ENCODE results near the gene TFAP2A. TPM values are rescaled to one million over a fixed set of nuclear protein-coding genes. Genes with fewer than 3 reads are reported as not detected.

Gene TFAP2A
- total RNA-seq, 1 experiment from 2014 or later, result 5.2 TPM

DNA sequence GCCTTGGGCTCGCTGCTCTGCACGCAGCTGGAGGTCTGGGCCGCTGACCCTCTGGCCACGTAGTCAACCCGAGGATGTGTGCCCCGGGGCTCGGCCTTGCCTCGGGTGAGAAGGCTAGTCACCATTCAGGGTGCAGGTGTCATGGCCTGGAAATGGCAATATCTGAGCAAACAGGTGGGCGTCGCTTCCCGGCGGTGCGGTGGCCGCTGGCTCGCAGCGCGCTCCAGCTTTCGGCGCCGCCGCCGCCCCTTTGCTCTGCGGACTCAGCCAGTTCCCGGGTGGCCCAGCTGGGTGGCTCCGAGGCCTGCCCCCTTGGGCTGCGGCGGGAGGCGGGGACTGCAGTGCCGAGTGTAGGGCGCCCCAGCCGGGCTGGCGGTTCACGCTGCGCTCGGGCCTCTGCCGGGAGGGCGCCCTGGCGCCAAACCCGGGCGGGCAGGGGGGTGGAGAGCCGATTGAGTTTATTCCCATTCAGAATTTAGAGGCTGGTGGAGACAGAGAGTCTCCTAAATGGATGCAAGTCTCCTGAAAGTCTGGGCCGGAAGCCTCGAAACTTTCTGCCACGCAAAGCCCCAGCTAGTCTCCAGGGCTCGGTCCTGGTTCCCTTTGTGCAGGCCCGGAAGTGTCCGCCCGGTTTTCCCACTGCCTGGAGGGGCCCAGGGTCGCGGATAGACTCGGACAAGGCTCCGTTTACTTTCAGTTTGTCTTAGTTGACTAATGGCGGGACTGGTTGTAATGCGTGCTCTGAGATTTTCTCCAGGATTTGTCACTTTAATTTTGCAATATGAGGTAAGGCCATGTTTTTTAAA is 11.3 kb upstream of the TFAP2A start:
- DNase-seq (ENCODE audit: low spot score), result no peak

DNA sequence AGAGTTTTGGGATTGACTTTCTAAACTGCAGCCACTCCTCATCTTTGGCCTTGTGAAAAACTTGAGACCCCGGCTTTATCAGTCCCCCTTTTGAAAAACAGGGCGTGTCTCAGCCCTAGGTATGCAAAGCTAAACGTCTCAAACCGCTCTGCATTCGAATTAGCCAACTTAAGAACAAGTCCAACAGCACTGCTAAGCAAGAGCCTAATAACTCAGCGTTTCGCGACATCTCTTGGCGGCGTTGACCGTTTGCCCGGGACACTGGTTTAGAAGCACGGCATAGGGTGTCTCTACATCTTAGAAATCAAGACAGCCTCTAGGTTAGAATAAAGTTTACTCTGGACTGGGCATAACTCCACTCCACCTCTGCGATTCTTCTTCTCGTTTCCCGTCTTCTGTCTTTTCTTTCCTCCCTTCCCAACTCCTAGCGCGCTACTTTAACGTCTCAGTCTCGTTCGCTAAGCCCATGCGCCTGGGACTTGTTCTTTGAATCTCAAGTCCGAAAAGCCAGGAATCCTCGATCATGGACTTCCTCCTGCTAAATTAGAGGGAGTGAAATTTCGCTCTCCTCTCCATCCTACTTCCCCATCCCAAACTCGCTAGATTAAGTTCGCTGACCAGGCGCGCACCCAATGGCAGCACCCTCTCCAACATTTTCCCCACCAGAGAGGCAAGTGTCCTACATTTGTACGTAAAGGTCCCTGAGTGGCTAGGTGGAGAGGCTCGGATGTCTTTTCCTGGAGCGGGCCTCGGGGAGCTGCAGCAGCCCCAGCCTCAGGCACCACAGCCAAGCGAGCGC is 10.5 kb upstream of the TFAP2A start:
- no peak for DNase-seq (ENCODE audit: low spot score)

DNA sequence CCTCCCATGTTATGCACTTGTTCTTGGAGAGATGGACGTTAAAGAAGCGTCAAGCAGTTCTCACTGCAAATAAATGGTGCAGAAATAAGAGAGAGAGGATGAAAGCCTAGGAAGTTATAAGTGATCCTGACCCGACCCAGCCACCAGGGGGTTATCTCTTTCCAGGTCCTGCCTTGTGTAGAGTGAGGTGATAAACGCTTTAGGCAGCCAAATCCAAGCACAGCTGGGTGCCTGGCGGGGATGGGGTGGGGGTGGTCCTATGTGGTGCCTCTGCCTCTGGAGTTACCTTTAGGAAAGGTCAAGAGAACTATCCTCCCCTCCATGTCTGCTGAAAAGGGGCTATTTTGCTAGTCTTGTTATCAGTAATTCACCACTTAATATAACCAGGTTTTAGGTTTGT is 9.2 kb upstream of the TFAP2A start:
- DNase-seq (ENCODE audit: low spot score), result no peak

DNA sequence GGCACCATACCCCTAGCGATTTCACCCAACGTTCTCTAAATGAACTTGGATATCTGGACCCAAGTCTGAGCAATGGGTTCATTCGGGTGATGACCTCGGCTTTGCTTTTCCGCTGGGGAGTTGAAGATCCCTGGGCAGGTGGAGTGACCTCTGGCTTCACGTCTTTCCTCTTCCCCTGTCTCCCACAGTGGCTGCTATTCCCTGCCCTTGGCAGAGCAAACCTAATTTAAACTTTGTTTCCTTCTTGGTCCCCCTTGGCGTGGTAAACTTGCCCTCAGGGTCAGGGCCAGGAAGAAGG is 7.8 kb upstream of the TFAP2A start:
- DNase-seq (ENCODE audit: low spot score), result no peak

DNA sequence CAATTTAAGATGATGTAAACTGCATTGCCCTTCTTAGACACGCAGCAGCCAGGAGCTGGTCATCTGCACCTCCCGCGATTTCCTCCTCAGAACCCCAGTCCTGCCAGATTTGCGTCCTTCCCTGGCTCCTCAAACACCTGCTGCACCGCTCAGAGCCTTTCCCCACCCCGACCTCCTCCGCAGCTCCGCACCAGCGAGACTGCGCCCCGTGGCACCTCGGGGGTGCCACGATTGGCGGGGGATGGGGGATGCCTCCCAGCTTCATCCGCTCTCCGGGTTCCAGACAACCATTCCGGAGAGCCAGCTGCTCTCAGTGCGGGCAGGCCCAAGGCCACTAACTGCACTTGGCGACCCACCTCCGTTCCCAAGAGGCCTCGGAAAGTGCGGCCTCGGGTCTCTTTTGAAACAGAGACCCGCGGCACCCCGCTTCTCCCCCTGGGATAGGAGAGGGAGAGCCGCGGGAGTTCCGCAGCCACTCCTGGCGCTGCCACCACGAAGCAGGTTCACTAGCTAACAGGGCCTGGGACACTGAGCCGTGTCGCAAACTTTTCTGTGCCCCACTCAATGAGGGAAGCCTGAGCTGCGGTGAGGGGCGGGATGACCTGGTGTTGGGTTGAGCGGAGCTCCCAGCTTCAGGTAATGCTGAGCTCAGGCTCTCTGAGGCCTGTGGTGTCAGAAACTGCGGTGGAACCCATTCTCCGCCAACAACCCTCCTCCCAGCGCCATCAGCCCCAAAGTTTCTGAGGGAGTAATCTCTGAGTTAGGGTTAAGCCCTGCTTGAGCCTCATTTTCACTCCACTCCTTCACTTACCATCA is 7.3 kb upstream of the TFAP2A start:
- no peak for DNase-seq (ENCODE audit: low spot score)

DNA sequence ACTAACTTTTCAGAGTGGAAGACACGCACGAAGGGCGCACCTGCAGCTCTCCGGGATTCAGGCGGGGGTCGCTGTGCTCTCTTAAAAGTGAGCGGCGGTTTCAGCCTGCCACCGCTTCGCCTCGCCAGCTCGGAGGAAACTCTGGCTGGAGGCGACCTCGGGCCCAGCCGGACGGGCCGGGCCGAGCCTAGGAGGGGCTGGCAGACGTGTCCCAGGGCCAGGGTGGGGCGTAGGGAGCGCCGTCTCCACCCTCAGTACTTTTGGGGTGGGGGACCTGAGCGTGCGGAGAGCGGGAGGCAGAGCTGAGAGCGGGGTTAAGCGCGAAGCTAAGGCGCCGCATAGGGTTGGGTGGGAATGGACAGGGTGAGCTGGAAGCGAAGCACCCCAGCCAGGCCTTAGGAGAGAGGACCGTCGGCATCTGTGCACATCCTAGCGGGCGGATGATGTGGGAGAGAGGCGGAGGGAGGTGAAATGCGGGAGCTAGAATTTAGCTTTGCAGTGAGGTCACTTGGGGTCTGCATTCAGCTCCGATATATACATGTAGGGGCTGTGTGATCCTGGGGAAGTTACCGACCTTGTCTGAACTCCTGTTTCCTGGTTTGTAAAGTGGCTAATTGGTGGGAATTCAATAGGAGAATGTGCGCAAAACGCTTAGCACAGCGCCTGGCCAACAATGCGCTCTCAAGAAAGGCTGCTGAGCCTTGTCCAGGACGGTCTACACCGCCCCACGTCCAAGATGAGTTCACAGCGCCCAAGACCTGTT is 6.5 kb upstream of the TFAP2A start:
- no peak for DNase-seq (ENCODE audit: low spot score)

DNA sequence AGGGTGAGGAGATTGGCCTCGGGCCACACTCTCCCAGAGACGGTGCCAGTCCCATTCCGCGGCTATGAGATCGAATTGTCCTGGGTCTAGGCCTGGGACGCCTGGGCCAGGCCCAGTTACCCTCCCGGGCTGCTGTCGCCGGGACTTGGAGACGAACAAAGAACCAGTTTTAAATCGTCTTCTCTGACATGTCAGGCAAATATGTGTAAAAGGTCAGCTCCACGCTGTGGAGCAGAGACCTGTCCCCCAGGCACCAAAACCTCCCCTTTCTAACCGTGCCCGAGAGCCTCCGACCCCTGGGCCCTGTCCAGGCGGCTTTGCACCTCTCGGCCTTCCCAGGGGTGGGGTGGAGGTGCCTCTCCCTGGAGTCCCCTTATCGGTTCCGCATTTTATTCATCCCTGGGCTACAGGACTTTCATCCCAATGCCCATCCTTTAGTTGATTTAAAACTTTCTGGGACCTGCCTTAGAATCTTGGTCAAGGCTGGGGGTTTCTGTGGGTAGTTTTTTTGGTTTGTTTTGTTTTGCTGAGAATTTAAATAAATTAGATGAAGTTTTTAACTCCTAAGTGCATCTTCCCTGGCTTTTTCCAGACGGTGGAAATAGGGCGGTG is 5.8 kb upstream of the TFAP2A start:
- DNase-seq (ENCODE audit: low spot score), result no peak

DNA sequence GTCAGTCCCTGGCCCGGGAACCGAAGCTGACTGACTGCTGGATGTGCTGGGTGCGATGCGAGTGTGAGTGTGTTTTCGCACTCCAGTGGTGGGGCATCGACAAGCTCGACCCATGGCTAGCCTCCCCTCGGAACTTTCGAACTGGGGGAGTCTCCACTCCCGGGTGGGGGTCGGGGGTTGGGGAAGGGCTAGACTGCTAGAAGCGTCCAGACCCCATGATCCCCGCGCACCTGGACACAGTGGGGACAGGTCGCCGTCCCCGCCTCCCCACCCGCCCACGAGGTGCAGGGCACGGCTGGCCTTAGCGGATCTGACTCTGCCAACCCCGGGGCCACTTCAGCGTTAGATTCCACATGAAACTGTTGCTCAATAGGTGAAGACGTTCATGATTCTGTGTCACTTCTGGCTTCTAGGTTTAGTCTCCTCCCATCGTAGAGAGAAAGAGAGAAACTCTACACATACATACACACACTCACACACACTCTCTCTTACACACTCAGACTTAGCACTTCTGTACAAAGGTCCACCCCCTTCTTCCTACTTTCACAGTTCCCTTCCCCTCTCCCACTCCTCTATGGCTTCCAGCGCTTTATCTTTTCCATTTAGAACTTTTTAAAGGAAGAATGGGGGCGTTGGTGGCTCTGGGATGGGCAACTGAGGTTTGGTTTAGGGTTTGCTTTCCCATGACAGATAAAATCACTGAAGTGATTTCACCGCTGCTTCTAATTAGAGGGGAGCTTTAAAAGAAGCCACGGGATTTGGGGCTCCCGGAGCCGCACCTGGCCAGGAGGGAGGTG is 5.1 kb upstream of the TFAP2A start:
- DNase-seq (ENCODE audit: low spot score), result no peak

DNA sequence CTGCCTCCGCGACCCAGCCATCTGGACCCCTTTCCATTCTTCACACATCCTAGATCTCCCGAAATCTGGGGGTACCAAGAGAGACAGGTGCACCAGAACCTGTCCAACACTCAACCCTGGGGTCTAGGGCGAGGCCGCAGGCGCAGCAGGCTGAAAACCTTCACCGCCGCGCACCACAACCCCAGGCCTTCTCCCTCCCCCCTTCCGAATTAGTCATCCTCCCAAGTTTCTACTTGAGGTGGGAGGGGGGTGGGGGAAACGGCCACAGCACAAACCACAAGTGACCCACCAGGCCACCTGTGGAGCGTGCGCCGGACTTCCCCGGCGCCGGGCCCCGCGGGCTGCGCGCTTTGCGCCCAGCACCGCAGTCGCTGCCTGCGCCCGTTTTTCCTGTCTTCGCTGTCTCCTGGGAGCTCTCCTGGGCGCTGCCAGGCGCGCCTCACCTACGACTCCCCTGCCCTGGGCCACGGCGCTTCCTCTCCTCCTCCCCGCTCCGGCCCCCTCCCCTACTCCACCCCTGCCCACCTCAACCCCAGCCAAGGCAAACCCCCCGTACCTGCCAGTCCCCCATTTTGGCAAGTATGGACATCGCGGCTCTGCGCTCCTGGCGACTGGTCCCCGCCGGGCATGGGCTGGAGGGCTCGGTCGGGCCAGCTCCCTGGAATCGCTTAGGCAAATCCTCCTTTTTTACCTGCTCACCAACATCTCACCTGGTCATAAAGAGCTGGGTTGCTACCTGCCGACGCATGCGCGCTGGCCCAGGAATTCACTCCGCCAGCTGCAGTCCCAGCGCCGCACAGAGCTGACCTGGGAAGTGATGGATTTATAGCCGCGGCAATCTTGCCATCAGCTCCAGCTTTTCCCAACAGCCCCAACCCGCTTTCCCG is 4.2 kb upstream of the TFAP2A start:
- peak; percentile 65 for DNase-seq (ENCODE audit: low spot score)

DNA sequence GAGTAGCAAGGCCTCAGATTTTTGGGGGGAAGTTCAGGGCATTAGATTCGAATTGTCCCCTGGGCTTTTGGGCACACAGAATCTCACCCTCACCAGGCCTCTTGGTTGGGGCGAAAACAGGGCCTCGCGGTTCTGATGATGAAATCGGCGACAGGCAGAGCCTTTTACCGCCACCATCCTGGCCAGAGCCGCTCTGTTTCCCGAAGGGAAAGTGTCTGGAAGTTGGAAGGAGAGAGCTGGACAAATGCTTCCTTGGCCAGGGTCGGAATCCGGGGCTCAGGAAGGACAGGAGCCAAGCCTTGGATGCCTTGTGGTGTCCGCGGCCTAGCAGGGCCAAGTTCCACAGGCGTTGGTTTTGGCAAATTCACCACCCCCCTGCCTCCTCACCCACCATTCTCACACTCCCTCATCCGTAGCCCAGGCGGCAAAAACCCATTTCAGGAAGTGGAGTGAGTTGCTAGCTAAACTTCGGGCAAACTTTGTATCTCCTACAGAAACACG is 3.5 kb upstream of the TFAP2A start:
- no peak for DNase-seq (ENCODE audit: low spot score)

DNA sequence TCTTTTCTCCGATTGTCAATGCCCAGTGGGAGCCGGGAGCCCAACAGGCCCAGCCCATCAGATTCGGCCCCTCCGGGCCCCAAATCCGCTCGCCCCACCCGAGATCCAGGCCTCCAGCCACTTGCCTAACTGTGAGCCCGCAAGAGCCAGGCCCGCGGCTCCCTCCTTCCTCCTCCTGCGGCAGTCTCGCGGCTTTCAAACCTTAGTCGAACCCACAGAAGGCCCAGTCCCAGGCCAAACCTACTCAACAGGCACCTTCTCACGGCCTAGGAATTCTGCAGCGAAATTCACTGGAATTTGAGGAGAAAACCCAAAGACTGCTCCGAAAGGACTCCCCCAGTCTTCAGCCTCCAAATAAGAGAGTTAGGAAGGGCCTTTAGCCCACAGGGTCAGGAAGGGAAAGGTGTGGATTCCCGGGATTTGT is 2.8 kb upstream of the TFAP2A start:
- DNase-seq (ENCODE audit: low spot score), result no peak

DNA sequence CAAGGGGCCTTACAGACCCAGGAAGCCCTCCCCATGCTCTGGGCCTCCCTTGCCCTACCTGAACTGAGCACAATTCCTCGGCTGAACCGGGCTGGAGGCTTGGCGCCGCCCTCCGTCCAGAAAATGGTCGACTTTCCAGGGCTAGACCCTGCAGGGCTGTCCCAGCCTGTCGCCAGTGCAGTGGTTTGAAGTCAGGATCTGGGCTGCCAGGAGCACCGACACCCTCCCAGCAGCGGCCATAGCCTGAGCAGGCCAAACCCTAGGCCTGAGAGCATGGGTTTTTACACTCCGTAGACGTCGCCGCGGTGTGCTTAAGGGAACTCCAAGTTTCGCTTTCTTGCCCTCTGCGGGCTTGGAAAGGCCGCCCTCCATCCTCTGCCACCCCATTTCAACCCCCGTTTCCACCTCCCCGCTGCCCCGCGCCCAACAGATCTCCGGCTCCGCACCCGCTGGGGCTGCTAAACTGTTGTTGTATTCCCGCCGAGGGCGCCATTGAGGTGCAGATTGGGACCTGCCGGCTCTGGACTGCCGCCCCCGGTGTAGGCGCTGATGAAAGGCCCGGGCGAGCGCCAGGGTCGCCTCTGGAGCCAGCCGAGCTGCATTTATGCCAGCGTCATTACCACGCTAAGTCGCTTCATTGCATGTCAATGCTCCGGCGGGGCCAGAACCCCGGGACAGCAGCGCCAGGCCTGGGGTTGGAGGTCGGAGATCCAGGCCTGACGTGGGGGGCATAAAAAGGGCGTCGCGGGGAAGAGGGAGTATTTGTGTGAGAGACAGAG is 2.2 kb upstream of the TFAP2A start:
- no peak for DNase-seq (ENCODE audit: low spot score)

DNA sequence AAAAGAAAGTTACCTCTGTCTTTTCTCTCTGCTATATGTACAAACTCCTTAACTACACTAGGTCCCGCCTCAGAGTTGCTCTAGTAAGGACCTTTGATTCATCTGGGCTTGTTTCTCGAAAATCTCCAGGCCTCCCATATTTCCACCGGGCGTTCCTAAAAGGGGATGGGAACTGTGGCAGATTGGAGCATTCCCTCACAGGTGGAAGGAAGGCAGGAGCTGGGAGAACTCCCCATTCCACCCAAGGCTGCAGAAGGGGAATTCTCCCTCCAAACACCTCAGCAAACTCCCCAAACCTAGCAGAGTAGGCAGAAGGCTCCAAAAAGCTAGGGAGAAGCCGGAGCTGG is 1.6 kb upstream of the TFAP2A start:
- no peak for DNase-seq (ENCODE audit: low spot score)

DNA sequence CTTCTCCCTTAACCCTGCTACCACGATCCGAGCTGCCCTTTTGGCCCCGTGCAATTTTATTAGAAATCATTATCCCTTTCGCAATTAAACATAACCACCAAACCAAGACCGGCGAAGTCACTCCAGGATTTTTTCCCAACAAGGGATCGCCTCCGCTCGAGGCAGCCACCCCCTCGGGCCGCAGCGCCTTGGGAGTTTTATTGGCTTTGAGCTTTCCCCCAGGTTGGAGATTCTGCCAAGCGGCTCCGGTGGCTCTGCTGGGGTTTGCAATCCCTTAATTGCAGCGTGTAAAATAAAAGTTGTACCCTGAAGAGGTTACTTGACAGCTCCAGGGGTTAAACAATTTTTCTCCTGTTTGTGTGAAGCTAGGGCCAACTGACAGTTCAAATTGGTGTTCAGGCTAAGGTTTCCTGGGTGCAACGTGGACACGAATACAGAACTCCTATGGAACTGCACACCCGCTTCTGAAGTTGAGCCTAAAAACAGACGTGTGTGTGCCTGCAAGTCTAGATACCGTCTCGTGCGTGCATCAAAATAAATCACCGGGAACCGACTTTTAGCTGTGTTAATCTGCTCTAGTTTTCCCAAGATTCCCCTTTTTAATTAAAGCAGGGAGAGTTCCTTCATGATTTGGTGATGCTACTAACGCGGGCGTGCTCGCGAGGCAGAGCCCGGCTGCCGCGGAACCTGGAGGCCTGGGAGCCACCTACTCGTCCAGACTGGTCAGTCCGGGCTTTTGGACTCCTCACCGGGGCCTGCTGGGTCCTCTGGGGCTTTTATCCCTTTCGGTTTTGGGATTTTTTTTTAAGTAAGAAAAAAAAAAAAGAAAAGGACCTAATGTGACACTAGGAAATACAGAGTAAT is 975 bp upstream of the TFAP2A start:
- DNase-seq (ENCODE audit: low spot score), result no peak

DNA sequence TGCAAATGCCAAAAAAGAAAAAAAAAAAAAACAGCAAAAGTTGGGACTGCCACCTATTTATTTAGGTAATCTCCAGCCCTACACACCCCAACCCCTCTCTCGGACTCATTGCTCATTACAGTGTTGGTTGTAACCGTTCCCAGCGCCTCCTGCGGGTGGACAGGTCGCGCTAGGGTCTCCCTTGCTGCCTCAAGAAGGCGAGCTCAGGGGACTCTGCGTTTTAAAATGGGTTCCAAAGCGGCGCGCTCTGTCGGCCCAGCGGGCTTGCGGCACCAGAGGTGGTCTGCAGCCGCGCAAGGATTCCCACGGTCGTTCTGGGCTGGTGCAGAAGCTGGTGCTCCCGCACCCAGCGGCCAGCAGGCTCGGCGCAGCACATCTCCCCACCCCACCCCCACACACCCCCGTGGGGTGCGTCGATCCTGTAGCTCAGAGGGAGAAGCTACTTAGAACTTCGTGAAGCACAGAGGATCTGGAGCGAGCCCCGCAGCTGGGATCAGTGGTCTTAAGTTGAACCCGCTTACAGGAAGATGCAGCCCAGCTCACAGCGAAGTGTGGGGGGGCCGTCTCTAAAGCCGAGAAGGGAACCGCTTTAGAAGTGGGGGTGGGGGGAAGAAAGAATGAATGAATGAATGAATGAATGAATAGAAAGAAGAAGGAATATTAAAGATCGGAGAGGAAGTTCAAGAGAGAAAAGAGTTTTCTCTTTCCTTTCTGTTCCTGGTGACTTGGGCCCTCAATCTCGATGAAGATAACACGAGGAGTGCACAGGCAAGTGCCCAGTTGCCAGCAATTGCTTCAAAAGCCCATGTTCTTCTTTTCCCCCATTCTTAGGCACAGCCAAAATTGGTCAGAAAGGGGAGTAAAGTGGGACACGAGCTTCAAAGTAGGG is 780 bp downstream of the TFAP2A start:
- peak; percentile 50 for DNase-seq (ENCODE audit: low spot score)

DNA sequence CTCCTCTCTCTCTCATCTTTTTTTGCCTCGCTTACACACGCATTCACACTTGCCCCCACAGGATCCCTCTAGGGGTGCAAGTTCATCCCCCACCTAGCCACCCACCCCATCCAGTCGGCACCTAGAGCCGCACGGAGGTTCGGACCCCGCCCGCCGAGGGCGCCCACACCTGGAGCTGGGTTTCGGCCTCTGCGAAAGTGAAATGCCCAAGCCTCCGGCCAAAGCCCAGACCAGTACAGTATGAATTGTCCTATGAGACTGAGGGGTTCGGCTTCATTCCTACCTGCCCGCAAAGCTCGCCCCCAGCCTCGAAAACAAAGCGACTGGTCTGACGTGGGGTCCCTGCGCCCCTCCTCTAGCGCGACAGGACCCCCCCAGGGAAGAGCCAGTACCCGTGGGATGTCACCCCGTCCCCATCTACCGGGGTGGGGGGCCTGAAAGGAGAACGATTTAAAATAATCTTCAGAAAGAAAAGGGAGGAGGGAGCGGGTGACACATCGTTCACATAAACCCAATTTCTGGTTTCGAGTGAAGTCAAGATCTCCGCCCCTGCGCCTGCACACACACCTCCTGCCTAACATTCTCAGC is 1.5 kb downstream of the TFAP2A start:
- DNase-seq (ENCODE audit: low spot score), result no peak
